Sigmoid colon (tissue), 4 donors: Measurements from ENCODE around the gene ARL4A.

Experiments used
- EP300 ChIP-seq, 4 donors: sonication (generic); formaldehyde crosslinking; IDR thresholded peaks; one replicate each; pipeline ENCODE4 v1.6.1; 2017; ENCODE audit warnings: antibody characterized with exemption in 4 of 4
- POLR2A ChIP-seq, 2 donors: fragments of 450-650 bp; IDR thresholded peaks; one replicate each; pipeline ENCODE4 v1.6.1; 2016; ENCODE audit warnings: antibody characterized with exemption in 2 of 2, mild to moderate bottlenecking in 2 of 2, moderate library complexity in 2 of 2
- POLR2AphosphoS5 ChIP-seq, 4 donors: sonication (generic); formaldehyde crosslinking; IDR thresholded peaks; one replicate each; pipeline ENCODE4 v1.6.1; 2017; ENCODE audit warnings: antibody characterized with exemption in 4 of 4
- TF ChIP-seq, protein P1 (sequence below), 4 experiments: fragments of 450-650 bp in 3 of 4; fragments of 200-600 bp in 1 of 4; IDR thresholded peaks; one replicate each; pipeline ENCODE4 v1.5.1; 2016 to 2019; ENCODE audit warnings: antibody characterized with exemption in 4 of 4, mild to moderate bottlenecking in 3 of 4, moderate library complexity in 2 of 4

DNA sequence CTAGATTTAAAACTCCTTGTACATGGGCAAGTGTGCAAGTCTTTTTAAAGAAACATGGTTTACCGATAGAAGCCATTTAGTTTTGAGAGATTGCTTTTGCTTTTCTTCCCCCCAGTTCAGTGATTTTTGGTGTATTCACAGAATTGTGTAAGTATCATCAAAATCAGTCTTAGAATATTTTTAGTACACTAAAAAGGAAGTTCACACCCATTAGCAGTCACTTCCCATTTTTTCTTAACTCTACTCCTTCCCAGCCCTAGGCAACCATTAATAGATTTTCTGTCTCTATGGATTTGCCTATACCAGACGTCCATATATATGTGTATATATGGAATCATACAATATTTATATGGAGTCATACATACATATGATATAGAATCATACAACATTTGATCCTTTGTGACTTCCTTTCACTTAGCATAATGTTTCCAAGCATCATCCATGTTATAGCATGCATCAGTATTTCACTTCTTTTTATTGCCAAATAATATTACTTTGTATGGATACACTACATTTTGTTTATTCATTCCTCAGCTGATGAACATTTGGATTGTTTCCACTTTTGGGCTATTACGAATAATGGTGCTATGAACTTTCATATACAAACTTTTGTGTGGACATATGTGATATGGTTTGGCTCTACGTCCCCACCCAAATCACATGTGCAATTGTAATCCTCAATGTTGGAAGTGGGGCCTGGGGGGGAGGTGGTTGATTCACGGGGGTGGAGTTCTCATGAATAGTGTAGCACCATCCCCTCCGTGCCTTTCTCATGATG lies 16.5 kb upstream of the ARL4A start:
- TF ChIP-seq, protein P1, sequence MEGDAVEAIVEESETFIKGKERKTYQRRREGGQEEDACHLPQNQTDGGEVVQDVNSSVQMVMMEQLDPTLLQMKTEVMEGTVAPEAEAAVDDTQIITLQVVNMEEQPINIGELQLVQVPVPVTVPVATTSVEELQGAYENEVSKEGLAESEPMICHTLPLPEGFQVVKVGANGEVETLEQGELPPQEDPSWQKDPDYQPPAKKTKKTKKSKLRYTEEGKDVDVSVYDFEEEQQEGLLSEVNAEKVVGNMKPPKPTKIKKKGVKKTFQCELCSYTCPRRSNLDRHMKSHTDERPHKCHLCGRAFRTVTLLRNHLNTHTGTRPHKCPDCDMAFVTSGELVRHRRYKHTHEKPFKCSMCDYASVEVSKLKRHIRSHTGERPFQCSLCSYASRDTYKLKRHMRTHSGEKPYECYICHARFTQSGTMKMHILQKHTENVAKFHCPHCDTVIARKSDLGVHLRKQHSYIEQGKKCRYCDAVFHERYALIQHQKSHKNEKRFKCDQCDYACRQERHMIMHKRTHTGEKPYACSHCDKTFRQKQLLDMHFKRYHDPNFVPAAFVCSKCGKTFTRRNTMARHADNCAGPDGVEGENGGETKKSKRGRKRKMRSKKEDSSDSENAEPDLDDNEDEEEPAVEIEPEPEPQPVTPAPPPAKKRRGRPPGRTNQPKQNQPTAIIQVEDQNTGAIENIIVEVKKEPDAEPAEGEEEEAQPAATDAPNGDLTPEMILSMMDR (IDR thresholded peaks at IDR 0.05) = no peak
- TF ChIP-seq POLR2AphosphoS5 (IDR thresholded peaks at IDR 0.05) (no peak), EP300 (IDR thresholded peaks at IDR 0.05) (no peak), POLR2A (IDR thresholded peaks at IDR 0.05) (no peak)
